Mononuclear cell (primary cell): Measurements from ENCODE around the gene USP4. TPM values are rescaled to one million over a fixed set of nuclear protein-coding genes. Genes with fewer than 3 reads are reported as not detected.
"Not testable (repeated sequence)": the region's sequence is repeated elsewhere in the genome, so short reads cannot be mapped to it uniquely, and the experiment has no call there.

Experiments used
- H3K27me3 ChIP-seq: 2 replicates; pipeline ENCODE4 v1.6.0; 2011; ENCODE audit warnings: low read length, control low read depth; ENCODE audit not compliant: insufficient read depth
- H3K4me1 ChIP-seq: 2 replicates; pipeline ENCODE4 v1.5.1; 2011; ENCODE audit warnings: mild to moderate bottlenecking, low read length, control low read depth; ENCODE audit not compliant: insufficient read depth
- H3K4me3 ChIP-seq: 2 replicates; pipeline ENCODE4 v1.5.1; 2011; ENCODE audit warnings: mild to moderate bottlenecking, low read length, moderate library complexity
- H3K9me3 ChIP-seq: 2 replicates; pipeline ENCODE4 v1.5.1; 2011; ENCODE audit warnings: low read depth, mild to moderate bottlenecking, control low read depth, low read length
- total RNA-seq: library from RNA; depleted of rRNA; stranded (reverse); fragments of >200 nt; gene quantifications from one replicate; pipeline ENCODE4 v1.2.3, GENCODE V29; 2012

USP4 gene
- total RNA-seq, 1 donor: 65.2 TPM

DNA sequence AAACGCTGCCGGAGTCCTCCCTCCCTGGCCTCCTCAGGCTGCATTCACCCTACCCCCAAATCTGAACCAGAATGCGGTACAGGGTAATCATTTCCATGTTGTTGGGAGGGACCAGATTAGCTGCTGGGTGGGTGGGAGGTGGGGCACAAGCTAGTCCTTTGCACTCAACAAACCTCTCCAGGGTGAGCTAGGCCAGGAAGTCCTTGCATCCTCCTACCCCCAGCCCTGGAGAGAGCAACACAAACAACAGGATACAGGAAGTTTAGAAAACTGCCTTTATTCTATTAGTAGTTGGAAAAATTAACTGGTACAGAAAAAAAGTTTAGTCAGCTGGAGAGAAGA lies 19.0 kb upstream of the USP4 start:
- H3K27me3 ChIP-seq: no peaks in the 10 kb centered on the region
- H3K4me3 ChIP-seq: no peak overlapping the region
- no peaks in the 10 kb centered on the region for H3K9me3 ChIP-seq
- peaks cover 47% of the 10 kb centered on the region for H3K4me1 ChIP-seq

GRCh38 chr3:49358217-49358883 lies 18.5 kb upstream of the USP4 start, which contains the start of gene GPX1:
Gene GPX1, minus strand, starts transcription at chr3:49358353. Its CDS starts 75 bp downstream, at chr3:49358278.
- Histone ChIP-seq H3K27me3 (no peaks in the 10 kb centered on the region), H3K9me3 (no peaks in the 10 kb centered on the region), H3K4me1 (peaks cover 51% of the 10 kb centered on the region), H3K4me3 (peak within 1 kb of the TSS; percentile 82)

GRCh38 chr3:49357443-49358216 lies 17.8 kb upstream of the USP4 start:
- H3K27me3 ChIP-seq, H3K9me3 ChIP-seq: not testable (repeated sequence)
- Histone ChIP-seq H3K4me3 (peak overlapping the region; percentile 82), H3K4me1 (peaks cover 58% of the 10 kb centered on the region)

GRCh38 chr3:49357095-49357442 lies 17.2 kb upstream of the USP4 start:
- peaks cover 64% of the 10 kb centered on the region for H3K4me1 ChIP-seq
- not testable (repeated sequence) for H3K9me3 ChIP-seq, H3K27me3 ChIP-seq
- peak overlapping the region; percentile 82 for H3K4me3 ChIP-seq

GRCh38 chr3:49352890-49353421 lies 13.1 kb upstream of the USP4 start:
- H3K4me3 ChIP-seq: no peak overlapping the region
- H3K27me3 ChIP-seq: no peaks in the 10 kb centered on the region
- H3K9me3 ChIP-seq: no peaks in the 10 kb centered on the region
- peaks cover 92% of the 10 kb centered on the region for H3K4me1 ChIP-seq

GRCh38 chr3:49352281-49352680 lies 12.4 kb upstream of the USP4 start:
- Histone ChIP-seq H3K4me1 (peaks cover 95% of the 10 kb centered on the region), H3K4me3 (no peak overlapping the region), H3K27me3 (no peaks in the 10 kb centered on the region), H3K9me3 (no peaks in the 10 kb centered on the region)

GRCh38 chr3:49351521-49352011 lies 11.7 kb upstream of the USP4 start:
- H3K4me3 ChIP-seq: no peak overlapping the region
- no peaks in the 10 kb centered on the region for H3K27me3 ChIP-seq
- H3K4me1 ChIP-seq: peaks cover 97% of the 10 kb centered on the region
- no peaks in the 10 kb centered on the region for H3K9me3 ChIP-seq

- no peaks in the 10 kb centered on the region for H3K9me3 ChIP-seq
- H3K27me3 ChIP-seq: no peaks in the 10 kb centered on the region
- H3K4me1 ChIP-seq: peaks cover 97% of the 10 kb centered on the region
- H3K4me3 ChIP-seq: no peak overlapping the region
Observed at GRCh38 chr3:49349348-49350114, 9.7 kb upstream of the USP4 start.

GRCh38 chr3:49348361-49348760 lies 8.5 kb upstream of the USP4 start:
- H3K9me3 ChIP-seq, H3K27me3 ChIP-seq, H3K4me3 ChIP-seq: not testable (repeated sequence)
- H3K4me1 ChIP-seq: peaks cover 99% of the 10 kb centered on the region

DNA sequence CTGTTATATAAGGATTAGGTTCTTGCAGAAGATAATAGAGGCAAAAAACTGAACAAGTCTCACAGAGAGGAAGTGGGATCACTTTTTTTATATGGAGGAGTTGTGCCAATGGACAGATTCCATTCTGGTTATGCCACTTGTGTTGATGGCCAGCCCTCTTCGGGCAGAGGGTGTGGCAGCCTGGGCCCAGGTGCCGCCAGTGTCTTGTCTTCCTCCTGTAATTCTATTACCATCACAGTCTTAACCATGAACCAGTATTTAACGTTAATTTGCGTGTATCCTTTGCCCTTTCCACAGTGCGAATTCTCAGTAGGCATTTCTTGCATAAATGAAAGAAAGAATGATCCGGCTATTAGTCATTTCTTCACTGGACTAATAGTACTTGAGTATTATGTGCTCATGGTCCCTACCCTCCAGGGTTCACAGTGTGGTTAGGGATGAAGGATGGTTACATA lies 7.0 kb upstream of the USP4 start:
- Histone ChIP-seq H3K9me3 (no peaks in the 10 kb centered on the region), H3K4me3 (no peak overlapping the region), H3K4me1 (peaks cover 100% of the 10 kb centered on the region), H3K27me3 (no peaks in the 10 kb centered on the region)

DNA sequence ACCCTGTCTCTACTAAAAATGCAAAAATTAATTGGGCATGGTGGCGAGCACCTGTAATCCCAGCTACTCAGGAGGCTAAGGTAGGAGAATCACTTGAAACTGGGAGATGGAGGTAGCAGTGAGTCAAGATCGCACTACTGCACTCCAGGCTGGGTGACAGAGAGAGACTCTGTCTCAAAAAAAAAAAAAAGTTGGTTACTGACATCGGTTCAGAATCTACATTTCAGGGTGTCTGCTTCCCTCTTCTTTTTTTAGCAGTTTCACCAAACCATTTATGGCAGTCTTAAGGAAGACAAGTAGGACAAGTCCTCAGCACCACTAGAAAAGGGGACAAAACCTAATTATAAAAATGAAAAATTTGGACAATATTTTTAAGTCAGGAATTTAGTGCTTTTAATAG lies 3.3 kb upstream of the USP4 start:
- Histone ChIP-seq H3K4me3 (no peak overlapping the region), H3K9me3 (no peaks in the 10 kb centered on the region), H3K27me3 (no peaks in the 10 kb centered on the region), H3K4me1 (peaks cover 94% of the 10 kb centered on the region)

DNA sequence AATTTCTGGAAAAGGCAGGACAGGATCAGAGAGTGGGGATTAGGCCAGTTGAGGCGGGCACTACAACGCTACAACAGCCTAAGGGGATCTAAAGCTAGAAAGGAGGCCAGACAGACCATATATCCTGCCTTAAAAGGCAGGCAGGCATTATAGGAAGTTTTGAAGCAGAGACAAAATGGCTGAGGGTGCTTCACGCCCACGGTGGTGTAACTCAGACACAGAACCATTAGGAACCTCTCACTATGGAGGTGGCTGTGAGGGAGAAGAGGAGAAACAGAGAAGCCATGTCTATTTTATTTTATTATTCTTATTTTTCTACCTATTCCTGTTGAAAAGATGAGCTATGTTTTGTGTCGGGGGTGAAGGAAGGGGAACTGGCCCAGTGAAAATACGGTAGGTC lies 2.1 kb upstream of the USP4 start:
- no peaks in the 10 kb centered on the region for H3K27me3 ChIP-seq
- H3K4me1 ChIP-seq: peaks cover 92% of the 10 kb centered on the region
- H3K9me3 ChIP-seq: no peaks in the 10 kb centered on the region
- H3K4me3 ChIP-seq: no peak overlapping the region

- Histone ChIP-seq H3K9me3 (no peaks in the 10 kb centered on the region), H3K4me1 (peaks cover 71% of the 10 kb centered on the region), H3K27me3 (no peaks in the 10 kb centered on the region), H3K4me3 (peak overlapping the region; percentile 86)
Observed at GRCh38 chr3:49339581-49339940, 292 bp downstream of the USP4 start.

GRCh38 chr3:49333916-49334633 lies 5.8 kb downstream of the USP4 start:
- no peak overlapping the region for H3K4me3 ChIP-seq
- no peaks in the 10 kb centered on the region for H3K27me3 ChIP-seq
- H3K9me3 ChIP-seq: no peaks in the 10 kb centered on the region
- H3K4me1 ChIP-seq: peaks cover 52% of the 10 kb centered on the region
